SK-N-SH treated with all-trans-retinoic acid at 6 μM for 48 hours (cell line): Measurements from ENCODE around the gene C1orf115.
A peak's percentile ranks its signal among the peaks of the same experiment; 100 is the strongest.

Source experiments
- ATAC-seq: fragments of 200-7000 bp; cut with Tn5 transposase; 3 replicates; pipeline ENCODE4 v1.9.1; 2020; ENCODE audit warnings: mild to moderate bottlenecking, moderate library complexity
- ARNTL ChIP-seq: fragments of 450-650 bp; formaldehyde crosslinking; IDR thresholded peaks from 2 replicates; pipeline ENCODE4 v1.5.0; 2020; ENCODE audit warnings: low read depth, mild to moderate bottlenecking, moderate library complexity, borderline replicate concordance
- BACH2 ChIP-seq: fragments of 250-450 bp; sonication (Bioruptor Pico); IDR thresholded peaks from 2 replicates; pipeline ENCODE4 v1.9.0; 2021; ENCODE audit warnings: mild to moderate bottlenecking, borderline replicate concordance
- CREB5 ChIP-seq: fragments of 250-450 bp; sonication (Bioruptor Pico); IDR thresholded peaks from 2 replicates; pipeline ENCODE4 v1.5.1; 2020; ENCODE audit warnings: low read depth, mild to moderate bottlenecking, moderate library complexity
- CSDC2 ChIP-seq: fragments of 250-450 bp; sonication (Bioruptor Pico); IDR thresholded peaks from 2 replicates; pipeline ENCODE4 v1.5.0; 2020; ENCODE audit warnings: mild to moderate bottlenecking, moderate library complexity
- ESRRG ChIP-seq: fragments of 250-450 bp; sonication (Bioruptor Pico); IDR thresholded peaks from 2 replicates; pipeline ENCODE4 v1.6.1; 2021; ENCODE audit warnings: mild to moderate bottlenecking
- GLIS3 ChIP-seq: fragments of 250-450 bp; sonication (Bioruptor Pico); IDR thresholded peaks from 2 replicates; pipeline ENCODE4 v1.5.0; 2020; ENCODE audit warnings: mild to moderate bottlenecking, moderate library complexity
- ISL1 ChIP-seq: fragments of 250-450 bp; sonication (Bioruptor Pico); IDR thresholded peaks from 2 replicates; pipeline ENCODE4 v2.1.2; 2022; ENCODE audit warnings: mild to moderate bottlenecking, moderate library complexity
- OSR1 ChIP-seq: fragments of 250-450 bp; sonication (Bioruptor Pico); IDR thresholded peaks from 2 replicates; pipeline ENCODE4 v1.8.0; 2022; ENCODE audit warnings: moderate library complexity, mild to moderate bottlenecking, inconsistent platforms
- PATZ1 ChIP-seq: fragments of 250-450 bp; sonication (Bioruptor Pico); IDR thresholded peaks from 2 replicates; pipeline ENCODE4 v1.8.0; 2020; ENCODE audit warnings: mild to moderate bottlenecking, moderate library complexity, borderline replicate concordance
- PPARA ChIP-seq: fragments of 250-450 bp; sonication (Bioruptor Pico); IDR thresholded peaks from 2 replicates; pipeline ENCODE4 v1.5.0; 2020; ENCODE audit warnings: mild to moderate bottlenecking, borderline replicate concordance
- RARB ChIP-seq: fragments of 250-450 bp; sonication (Bioruptor Pico); IDR thresholded peaks from 2 replicates; pipeline ENCODE4 v1.8.0; 2021; ENCODE audit warnings: mild to moderate bottlenecking, moderate library complexity
- SNAI2 ChIP-seq: fragments of 250-450 bp; sonication (Bioruptor Pico); IDR thresholded peaks from 2 replicates; pipeline ENCODE4 v1.5.0; 2020; ENCODE audit warnings: mild to moderate bottlenecking, moderate library complexity
- TCF4 ChIP-seq: fragments of 250-450 bp; sonication (Bioruptor Pico); IDR thresholded peaks from 2 replicates; pipeline ENCODE4 v1.8.0; 2021; ENCODE audit warnings: mild to moderate bottlenecking, moderate library complexity, borderline replicate concordance
- TOX ChIP-seq: fragments of 250-450 bp; sonication (Bioruptor Pico); IDR thresholded peaks from 2 replicates; pipeline ENCODE4 v1.8.0; 2021; ENCODE audit warnings: mild to moderate bottlenecking, moderate library complexity, borderline replicate concordance
- TSHZ2 ChIP-seq: fragments of 250-450 bp; sonication (Bioruptor Pico); IDR thresholded peaks from 2 replicates; pipeline ENCODE4 v1.5.0; 2020; ENCODE audit warnings: mild to moderate bottlenecking, moderate library complexity
- ZC3H10 ChIP-seq: fragments of 250-450 bp; sonication (Bioruptor Pico); IDR thresholded peaks from 2 replicates; pipeline ENCODE4 v1.5.1; 2021; ENCODE audit warnings: mild to moderate bottlenecking, moderate library complexity
- ZFP3 ChIP-seq: fragments of 250-450 bp; sonication (Bioruptor Pico); IDR thresholded peaks from 2 replicates; pipeline ENCODE4 v1.5.0; 2020; ENCODE audit warnings: mild to moderate bottlenecking, moderate library complexity
- ZFP30 ChIP-seq: fragments of 450-650 bp; formaldehyde crosslinking; IDR thresholded peaks from 2 replicates; pipeline ENCODE4 v1.5.0; 2022; ENCODE audit warnings: mild to moderate bottlenecking, moderate library complexity
- ZNF565 ChIP-seq: fragments of 450-650 bp; formaldehyde crosslinking; conservative IDR thresholded peaks from 2 replicates; pipeline ENCODE4 v1.5.0; 2020; ENCODE audit warnings: low read depth, mild to moderate bottlenecking, moderate library complexity
- ZNF70 ChIP-seq: fragments of 450-650 bp; formaldehyde crosslinking; IDR thresholded peaks from 2 replicates; pipeline ENCODE4 v1.5.0; 2020; ENCODE audit warnings: mild to moderate bottlenecking, moderate library complexity
- ZNF8 ChIP-seq: fragments of 450-650 bp; formaldehyde crosslinking; IDR thresholded peaks from 2 replicates; pipeline ENCODE4 v1.5.0; 2020; ENCODE audit warnings: mild to moderate bottlenecking, moderate library complexity
- TF ChIP-seq, protein P1 (sequence below): fragments of 250-450 bp; sonication (Bioruptor Pico); IDR thresholded peaks from 2 replicates; pipeline ENCODE4 v1.8.0; 2021; ENCODE audit warnings: low read depth, mild to moderate bottlenecking, moderate library complexity, borderline replicate concordance
- TF ChIP-seq, protein P2 (sequence below): fragments of 250-450 bp; sonication (Bioruptor Pico); IDR thresholded peaks from 2 replicates; pipeline ENCODE4 v1.5.1; 2021; ENCODE audit warnings: mild to moderate bottlenecking, moderate library complexity

C1orf115 gene

DNA sequence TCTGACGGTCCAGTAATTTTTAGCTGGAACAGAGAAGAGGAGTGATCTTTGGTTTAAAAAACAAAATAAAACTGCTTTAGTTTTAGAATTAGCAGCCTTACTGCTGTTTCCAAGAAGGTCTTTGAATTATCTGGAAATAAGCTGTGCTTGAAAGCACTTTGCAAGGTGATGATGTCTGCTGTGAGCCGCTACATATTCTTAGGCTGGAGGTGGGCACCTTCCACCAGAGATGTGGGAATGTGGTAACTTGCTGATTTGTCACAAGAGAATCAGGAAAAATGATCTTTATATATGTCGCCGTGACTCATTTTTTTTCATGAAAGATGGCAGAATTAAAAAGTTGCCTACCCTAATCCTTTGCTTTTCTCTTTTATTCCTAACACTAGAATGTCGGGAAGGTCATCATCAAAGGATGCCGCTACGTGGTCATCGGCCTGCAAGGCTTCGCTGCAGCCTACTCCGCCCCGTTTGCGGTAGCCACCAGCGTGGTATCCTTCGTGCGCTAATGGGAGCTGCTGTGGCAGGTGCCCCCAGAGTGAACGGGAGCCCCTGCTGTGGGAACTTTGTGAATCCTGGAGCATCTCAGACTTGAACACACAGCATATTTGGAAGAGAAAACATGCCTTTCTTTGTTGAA is 6.2 kb downstream of the C1orf115 start:
- no peak for ATAC-seq
- TF ChIP-seq, protein P1, sequence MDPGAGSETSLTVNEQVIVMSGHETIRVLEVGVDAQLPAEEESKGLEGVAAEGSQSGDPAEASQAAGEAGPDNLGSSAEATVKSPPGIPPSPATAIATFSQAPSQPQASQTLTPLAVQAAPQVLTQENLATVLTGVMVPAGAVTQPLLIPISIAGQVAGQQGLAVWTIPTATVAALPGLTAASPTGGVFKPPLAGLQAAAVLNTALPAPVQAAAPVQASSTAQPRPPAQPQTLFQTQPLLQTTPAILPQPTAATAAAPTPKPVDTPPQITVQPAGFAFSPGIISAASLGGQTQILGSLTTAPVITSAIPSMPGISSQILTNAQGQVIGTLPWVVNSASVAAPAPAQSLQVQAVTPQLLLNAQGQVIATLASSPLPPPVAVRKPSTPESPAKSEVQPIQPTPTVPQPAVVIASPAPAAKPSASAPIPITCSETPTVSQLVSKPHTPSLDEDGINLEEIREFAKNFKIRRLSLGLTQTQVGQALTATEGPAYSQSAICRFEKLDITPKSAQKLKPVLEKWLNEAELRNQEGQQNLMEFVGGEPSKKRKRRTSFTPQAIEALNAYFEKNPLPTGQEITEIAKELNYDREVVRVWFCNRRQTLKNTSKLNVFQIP (CRISPR knock-in tag), result no peak
- TF ChIP-seq ESRRG (CRISPR knock-in tag) (no peak), TOX (CRISPR knock-in tag) (no peak), BACH2 (CRISPR knock-in tag) (no peak), PPARA (no peak), ZNF70 (CRISPR knock-in tag) (no peak), ISL1 (CRISPR knock-in tag) (no peak), PATZ1 (CRISPR knock-in tag) (no peak), ZFP30 (CRISPR knock-in tag) (no peak), ZNF8 (CRISPR knock-in tag) (no peak), ARNTL (CRISPR knock-in tag) (no peak), TCF4 (CRISPR knock-in tag) (no peak), ZC3H10 (CRISPR knock-in tag) (no peak), ZNF565 (no peak), CREB5 (CRISPR knock-in tag) (no peak), OSR1 (CRISPR knock-in tag) (no peak), ZFP3 (CRISPR knock-in tag) (no peak), RARB (no peak), GLIS3 (CRISPR knock-in tag) (no peak)
- TF ChIP-seq, protein P2, sequence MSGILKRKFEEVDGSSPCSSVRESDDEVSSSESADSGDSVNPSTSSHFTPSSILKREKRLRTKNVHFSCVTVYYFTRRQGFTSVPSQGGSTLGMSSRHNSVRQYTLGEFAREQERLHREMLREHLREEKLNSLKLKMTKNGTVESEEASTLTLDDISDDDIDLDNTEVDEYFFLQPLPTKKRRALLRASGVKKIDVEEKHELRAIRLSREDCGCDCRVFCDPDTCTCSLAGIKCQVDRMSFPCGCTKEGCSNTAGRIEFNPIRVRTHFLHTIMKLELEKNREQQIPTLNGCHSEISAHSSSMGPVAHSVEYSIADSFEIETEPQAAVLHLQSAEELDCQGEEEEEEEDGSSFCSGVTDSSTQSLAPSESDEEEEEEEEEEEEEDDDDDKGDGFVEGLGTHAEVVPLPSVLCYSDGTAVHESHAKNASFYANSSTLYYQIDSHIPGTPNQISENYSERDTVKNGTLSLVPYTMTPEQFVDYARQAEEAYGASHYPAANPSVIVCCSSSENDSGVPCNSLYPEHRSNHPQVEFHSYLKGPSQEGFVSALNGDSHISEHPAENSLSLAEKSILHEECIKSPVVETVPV (CRISPR knock-in tag), result no peak

- ATAC-seq, result peak; percentile 50
- TF ChIP-seq ZNF8 (CRISPR knock-in tag) (no peak), ESRRG (CRISPR knock-in tag) (no peak), CREB5 (CRISPR knock-in tag) (no peak), CSDC2 (CRISPR knock-in tag) (no peak), ZNF565 (no peak), TOX (CRISPR knock-in tag) (no peak), ARNTL (CRISPR knock-in tag) (no peak), ZNF70 (CRISPR knock-in tag) (no peak), ISL1 (CRISPR knock-in tag) (no peak), OSR1 (CRISPR knock-in tag) (no peak), RARB (no peak), ZFP30 (CRISPR knock-in tag) (no peak), ZFP3 (CRISPR knock-in tag) (no peak), PATZ1 (CRISPR knock-in tag) (no peak), BACH2 (CRISPR knock-in tag) (no peak), SNAI2 (CRISPR knock-in tag) (no peak), TSHZ2 (CRISPR knock-in tag) (no peak), ZC3H10 (CRISPR knock-in tag) (no peak)
- TF ChIP-seq, protein P1 (CRISPR knock-in tag), result no peak
- TF ChIP-seq, all 23 proteins: peak for 0
Observed at GRCh38 chr1:220696863-220697231, 6.7 kb downstream of the C1orf115 start.
